DOHH2 (cell line): ENCODE measurements around the gene VPS33A.

Experiments used
- CTCF ChIP-seq: fragments of 200-600 bp; sonication (generic); IDR thresholded peaks from one replicate; pipeline ENCODE4 v1.5.1; 2014; ENCODE audit warnings: antibody characterized with exemption, mild to moderate bottlenecking, low read depth, low read length; ENCODE audit not compliant: poor library complexity, severe bottlenecking
- EZH2phosphoT487 ChIP-seq: fragments of 200-600 bp; sonication (generic); IDR thresholded peaks from 2 replicates; pipeline ENCODE4 v1.6.1; 2017; ENCODE audit warnings: borderline replicate concordance, mild to moderate bottlenecking, antibody characterized with exemption, low read length, moderate library complexity, mixed read lengths

GRCh38 chr12:122304924-122305323 is 38.6 kb upstream of the VPS33A start:
- no peak for TF ChIP-seq CTCF
- no peak for TF ChIP-seq EZH2phosphoT487
